Measurements from ENCODE around the gene GOLGA5.
"Not testable (repeated sequence)": the region's sequence is repeated elsewhere in the genome, so short reads cannot be mapped to it uniquely, and the experiment has no call there.

Gene GOLGA5

DNA sequence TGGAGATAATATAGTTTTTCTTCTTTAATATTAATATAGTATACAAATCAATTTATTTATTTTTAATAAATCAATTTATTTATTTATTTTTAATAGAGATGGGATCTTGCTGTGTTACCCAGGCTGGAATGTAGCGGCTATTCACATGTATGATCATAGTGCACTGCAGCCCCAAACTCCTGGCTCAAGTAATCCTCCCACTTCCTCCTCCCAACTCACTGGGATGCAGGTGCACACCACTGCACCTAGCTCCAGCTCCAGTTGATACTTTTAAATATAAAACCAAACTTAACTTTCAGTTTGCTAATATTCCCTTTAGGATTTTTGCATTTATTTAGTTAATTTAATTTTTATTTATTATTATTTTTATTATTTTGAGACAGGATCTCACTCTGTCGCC is 8.6 kb downstream of the GOLGA5 start:
- TF ChIP-seq CTCF (IDR thresholded peaks at IDR 0.05; ENCODE audit: low read length, missing control alignments): no peak
- H3K4me3 ChIP-seq (replicated peaks; ENCODE audit: low read depth, low read length): no peak overlapping the region
- DNase-seq (ENCODE audit: low read depth): no peak

DNA sequence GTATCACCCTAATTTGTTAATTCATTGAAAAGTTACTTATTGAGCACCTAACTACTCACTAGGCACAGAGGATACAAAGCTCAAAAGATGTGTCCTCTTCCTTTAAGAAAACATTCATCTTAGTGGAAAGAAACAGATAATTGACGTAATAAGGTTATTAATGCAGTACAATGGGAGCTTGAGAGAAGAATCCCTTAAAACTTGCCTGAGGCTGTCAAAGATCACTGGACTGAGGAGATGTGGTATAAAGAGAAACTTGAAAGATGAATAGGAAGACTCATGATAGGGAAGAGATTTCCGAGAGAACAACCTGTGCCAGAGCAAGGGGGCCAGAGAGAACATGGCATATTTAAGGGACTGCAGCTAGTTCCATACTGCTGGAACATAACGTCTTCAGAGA is 19.1 kb downstream of the GOLGA5 start:
- no peak overlapping the region for H3K4me3 ChIP-seq (replicated peaks; ENCODE audit: low read depth, low read length)
- TF ChIP-seq CTCF (IDR thresholded peaks at IDR 0.05; ENCODE audit: low read length, missing control alignments): no peak
- no peak for DNase-seq (ENCODE audit: low read depth)

GRCh38 chr14:92819011-92819597 is 25.0 kb downstream of the GOLGA5 start:
- DNase-seq (ENCODE audit: low read depth): peak; percentile 7
- no peak overlapping the region for H3K4me3 ChIP-seq (replicated peaks; ENCODE audit: low read depth, low read length)

GRCh38 chr14:92819680-92820535 is 25.8 kb downstream of the GOLGA5 start:
- H3K4me3 ChIP-seq (replicated peaks; ENCODE audit: low read depth, low read length); DNase-seq (ENCODE audit: low read depth): not testable (repeated sequence)

More at GRCh38 chr14:92819011-92819597, 25.0 kb downstream of the GOLGA5 start:
- TF ChIP-seq CTCF (IDR thresholded peaks at IDR 0.05; ENCODE audit: low read length, missing control alignments): no peak

GRCh38 chr14:92820536-92820840 is 26.4 kb downstream of the GOLGA5 start:
- not testable (repeated sequence) for H3K4me3 ChIP-seq (replicated peaks; ENCODE audit: low read depth, low read length); DNase-seq (ENCODE audit: low read depth)

DNA sequence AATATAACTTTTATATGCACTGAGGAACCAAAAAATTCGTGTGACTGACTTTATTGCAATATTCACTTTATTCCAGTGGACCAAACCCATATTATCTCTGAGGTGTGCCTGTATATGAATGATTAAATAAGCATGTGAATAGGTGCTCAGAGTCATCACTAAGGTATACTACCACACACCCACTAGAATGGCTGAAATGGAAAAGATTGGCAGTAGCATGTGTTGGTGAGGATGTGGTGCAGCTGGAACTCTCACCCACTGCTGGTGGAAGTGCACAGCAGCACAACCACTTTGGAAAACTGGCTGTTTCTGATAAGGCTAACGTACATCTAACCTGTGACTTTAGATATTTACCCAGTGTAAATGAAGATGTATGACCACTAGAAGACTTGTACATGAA is 36.8 kb downstream of the GOLGA5 start:
- no peak for DNase-seq (ENCODE audit: low read depth)
- no peak for TF ChIP-seq CTCF (IDR thresholded peaks at IDR 0.05; ENCODE audit: low read length, missing control alignments)
- no peak overlapping the region for H3K4me3 ChIP-seq (replicated peaks; ENCODE audit: low read depth, low read length)

- no peak for TF ChIP-seq CTCF (IDR thresholded peaks at IDR 0.05; ENCODE audit: low read length, missing control alignments)
- no peak for DNase-seq (ENCODE audit: low read depth)
- H3K4me3 ChIP-seq (replicated peaks; ENCODE audit: low read depth, low read length): no peak overlapping the region
These were observed 38.1 kb downstream of the GOLGA5 start for GRCh38 chr14:92832137-92832700.

DNA sequence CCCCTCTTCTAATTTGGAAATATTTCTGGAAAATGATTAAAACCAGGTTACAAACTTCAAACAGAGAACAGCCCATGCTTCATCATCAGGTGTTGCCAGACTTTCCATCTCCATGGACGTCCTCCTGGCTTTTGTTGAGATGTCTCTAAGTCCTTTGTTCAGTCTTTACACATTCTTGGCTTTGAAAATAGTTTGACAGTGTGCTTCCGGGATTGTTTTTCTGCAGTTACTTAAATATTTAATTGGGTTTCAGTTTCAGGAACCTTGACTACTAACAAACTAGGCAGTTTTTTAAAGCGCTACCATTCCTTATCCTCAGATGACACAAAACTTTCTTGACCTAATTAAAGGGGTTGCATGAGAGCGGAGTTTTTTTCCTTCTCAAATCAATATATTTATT is 47.8 kb downstream of the GOLGA5 start:
- DNase-seq (ENCODE audit: low read depth): no peak
- no peak for TF ChIP-seq CTCF (IDR thresholded peaks at IDR 0.05; ENCODE audit: low read length, missing control alignments)
- H3K4me3 ChIP-seq (replicated peaks; ENCODE audit: low read depth, low read length): no peak overlapping the region

All from fibroblast of pulmonary artery (primary cell).